ENCODE measurements around the gene JDP2. TPM values are rescaled to one million over a fixed set of nuclear protein-coding genes. Genes with fewer than 3 reads are reported as not detected.

JDP2 gene
- total RNA-seq, 2 donors from 2014 or later, result 16.8 to 17.9 TPM

DNA sequence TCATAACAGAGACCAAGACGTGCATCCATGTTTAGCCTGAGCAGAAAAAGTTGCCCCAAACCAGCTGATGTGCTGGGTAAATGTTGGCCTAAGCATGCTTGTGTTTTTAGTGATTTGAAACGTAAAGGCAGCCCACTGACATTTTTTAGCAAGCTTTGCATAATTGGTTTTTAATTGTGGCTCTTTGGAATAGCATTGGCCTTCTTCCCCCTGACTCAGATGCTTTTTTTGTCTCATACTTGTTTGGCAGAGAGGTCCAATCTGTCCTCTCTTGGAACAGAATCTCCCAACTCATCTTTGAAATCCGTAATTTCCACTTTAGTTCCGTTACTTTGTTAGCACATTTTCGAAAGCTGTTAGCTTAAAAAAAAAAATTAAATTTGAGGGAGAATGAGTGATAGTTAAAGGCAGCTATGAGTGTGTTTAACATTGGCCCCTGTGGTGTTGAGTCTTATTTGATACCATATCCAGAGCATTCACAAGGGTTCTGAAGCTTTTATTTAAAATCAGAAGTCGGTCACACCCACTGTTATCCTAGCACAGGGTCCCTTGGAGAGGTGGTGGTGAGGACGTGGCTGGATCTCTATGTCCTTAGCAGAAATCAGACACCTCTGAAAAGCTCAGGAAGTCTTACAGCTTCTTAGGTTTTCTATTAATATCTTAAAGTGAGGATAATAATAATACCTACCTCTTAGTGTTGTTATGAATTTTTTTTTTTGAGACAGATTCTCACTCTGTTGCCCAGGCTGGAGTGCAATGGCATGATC, 15.6 kb downstream of the JDP2 start:
- intact Hi-C loops (cut with DNase I), result no loop called here
- no peak for DNase-seq
- no peak for ATAC-seq

DNA sequence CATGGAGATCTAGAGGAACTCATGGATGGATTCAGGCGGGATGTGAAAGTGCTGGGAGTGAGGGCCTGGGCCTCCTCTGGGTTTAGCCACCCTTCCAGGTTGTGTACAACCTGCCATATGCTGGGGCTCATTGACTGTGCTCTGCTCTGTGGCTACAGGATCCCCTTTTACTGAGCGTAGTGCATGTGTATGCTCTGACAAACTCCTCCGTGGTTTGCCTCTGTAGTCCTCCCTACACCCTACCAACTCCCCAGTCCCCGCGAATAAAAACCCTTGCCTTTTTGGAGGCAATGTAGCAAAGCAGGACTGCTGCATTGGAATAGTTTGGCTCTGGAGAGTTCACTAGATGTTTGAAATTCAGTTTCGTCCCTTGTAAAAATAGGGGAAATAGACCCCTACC, 17.4 kb downstream of the JDP2 start:
- intact Hi-C loops (cut with DNase I), result no loop called here
- Histone ChIP-seq H3K4me3 (no peak overlapping the region), H3K9me3 (no peaks in the 10 kb centered on the region), H3K36me3 (replicated peaks in 1 of 2; ENCODE audit: insufficient read depth in 1 of 2, low read depth in 2 of 2) (no peaks in the 10 kb centered on the region), H3K4me1 (peaks cover 58% of the 10 kb centered on the region), H3K27ac (no peak overlapping the region), H3K27me3 (no peaks in the 10 kb centered on the region)
- no peak for TF ChIP-seq POLR2A (IDR thresholded peaks at IDR 0.05)
- TF ChIP-seq, protein P1, sequence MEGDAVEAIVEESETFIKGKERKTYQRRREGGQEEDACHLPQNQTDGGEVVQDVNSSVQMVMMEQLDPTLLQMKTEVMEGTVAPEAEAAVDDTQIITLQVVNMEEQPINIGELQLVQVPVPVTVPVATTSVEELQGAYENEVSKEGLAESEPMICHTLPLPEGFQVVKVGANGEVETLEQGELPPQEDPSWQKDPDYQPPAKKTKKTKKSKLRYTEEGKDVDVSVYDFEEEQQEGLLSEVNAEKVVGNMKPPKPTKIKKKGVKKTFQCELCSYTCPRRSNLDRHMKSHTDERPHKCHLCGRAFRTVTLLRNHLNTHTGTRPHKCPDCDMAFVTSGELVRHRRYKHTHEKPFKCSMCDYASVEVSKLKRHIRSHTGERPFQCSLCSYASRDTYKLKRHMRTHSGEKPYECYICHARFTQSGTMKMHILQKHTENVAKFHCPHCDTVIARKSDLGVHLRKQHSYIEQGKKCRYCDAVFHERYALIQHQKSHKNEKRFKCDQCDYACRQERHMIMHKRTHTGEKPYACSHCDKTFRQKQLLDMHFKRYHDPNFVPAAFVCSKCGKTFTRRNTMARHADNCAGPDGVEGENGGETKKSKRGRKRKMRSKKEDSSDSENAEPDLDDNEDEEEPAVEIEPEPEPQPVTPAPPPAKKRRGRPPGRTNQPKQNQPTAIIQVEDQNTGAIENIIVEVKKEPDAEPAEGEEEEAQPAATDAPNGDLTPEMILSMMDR (IDR thresholded peaks at IDR 0.05), result no peak
- DNase-seq (no peak), ATAC-seq (no peak)
- WGBS, 2 donors, result 88 to 100% methylated on average over 5 to 6 of the region's 6 CpGs

More for the DNA sequence above, 15.6 kb downstream of the JDP2 start:
- WGBS, 2 donors, result 81 to 84% methylated on average over 7 of the region's 7 CpGs
- no peak overlapping the region for H3K4me3 ChIP-seq
- H3K9me3 ChIP-seq, result no peaks in the 10 kb centered on the region
- no peaks in the 10 kb centered on the region for H3K27me3 ChIP-seq
- TF ChIP-seq, protein P1 (IDR thresholded peaks at IDR 0.05), result no peak
- no peak for TF ChIP-seq POLR2A (IDR thresholded peaks at IDR 0.05)
- no peak overlapping the region for H3K27ac ChIP-seq
- peaks cover 42% of the 10 kb centered on the region for H3K4me1 ChIP-seq
- no peaks in the 10 kb centered on the region for H3K36me3 ChIP-seq (replicated peaks in 1 of 2; ENCODE audit: insufficient read depth in 1 of 2, low read depth in 2 of 2)

DNA sequence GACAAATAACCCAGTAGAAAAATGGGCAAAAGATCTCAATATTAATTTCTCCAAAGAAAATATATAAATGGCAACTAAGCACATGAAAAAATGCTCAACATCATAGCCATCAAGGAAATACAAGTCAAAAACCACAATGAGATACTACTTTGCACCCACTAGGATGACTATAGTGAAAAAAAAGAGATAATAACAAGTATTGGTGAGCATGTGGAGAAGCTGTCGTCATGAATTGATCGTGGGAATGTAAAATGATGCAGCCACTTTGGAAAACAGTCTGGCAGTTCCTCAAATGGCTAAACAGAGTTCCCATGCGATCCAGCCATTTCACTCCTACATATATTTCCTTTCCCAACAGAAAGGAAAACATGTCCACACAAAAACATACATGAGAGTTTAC, 18.1 kb downstream of the JDP2 start:
- WGBS, 2 donors, result 73 to 89% methylated on average over 3 of the region's 3 CpGs
- Histone ChIP-seq H3K36me3 (replicated peaks in 1 of 2; ENCODE audit: insufficient read depth in 1 of 2, low read depth in 2 of 2) (no peaks in the 10 kb centered on the region), H3K9me3 (no peaks in the 10 kb centered on the region), H3K4me3 (no peak overlapping the region), H3K27me3 (no peaks in the 10 kb centered on the region), H3K27ac (no peak overlapping the region), H3K4me1 (peaks cover 58% of the 10 kb centered on the region)
- intact Hi-C loops (cut with DNase I), result no loop called here
- TF ChIP-seq, protein P1 (IDR thresholded peaks at IDR 0.05), result no peak
- no peak for TF ChIP-seq POLR2A (IDR thresholded peaks at IDR 0.05)
- no peak for ATAC-seq
- no peak for DNase-seq

DNA sequence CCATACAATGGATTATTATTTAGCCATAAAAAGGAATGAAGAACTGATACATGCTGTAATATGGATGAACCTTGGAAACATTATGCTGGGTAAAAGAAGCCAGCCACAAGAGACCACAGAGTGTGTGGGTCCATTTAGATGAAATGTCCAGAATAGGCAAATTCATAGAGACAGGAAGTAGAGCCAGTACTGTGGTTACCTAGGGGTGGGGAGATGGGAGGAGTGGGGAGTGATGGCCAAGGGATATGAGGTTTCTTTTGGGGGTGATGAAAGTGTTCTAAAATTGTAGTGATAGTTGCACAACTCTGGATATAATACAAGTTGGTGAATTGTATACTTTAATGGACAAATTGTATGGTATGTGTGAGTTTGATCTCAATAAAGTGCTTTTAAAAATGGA, 18.6 kb downstream of the JDP2 start:
- Histone ChIP-seq H3K27me3 (no peaks in the 10 kb centered on the region), H3K9me3 (no peaks in the 10 kb centered on the region), H3K4me1 (peaks cover 58% of the 10 kb centered on the region), H3K4me3 (no peak overlapping the region), H3K36me3 (replicated peaks in 1 of 2; ENCODE audit: insufficient read depth in 1 of 2, low read depth in 2 of 2) (no peaks in the 10 kb centered on the region), H3K27ac (peak overlapping the region in 3 of 4 donors; percentile 48 to 87 (median 52))
- intact Hi-C loops (cut with DNase I), result no loop called here
- no peak for ATAC-seq
- no peak for TF ChIP-seq POLR2A (IDR thresholded peaks at IDR 0.05)
- TF ChIP-seq, protein P1 (IDR thresholded peaks at IDR 0.05), result no peak
- no peak for DNase-seq

DNA sequence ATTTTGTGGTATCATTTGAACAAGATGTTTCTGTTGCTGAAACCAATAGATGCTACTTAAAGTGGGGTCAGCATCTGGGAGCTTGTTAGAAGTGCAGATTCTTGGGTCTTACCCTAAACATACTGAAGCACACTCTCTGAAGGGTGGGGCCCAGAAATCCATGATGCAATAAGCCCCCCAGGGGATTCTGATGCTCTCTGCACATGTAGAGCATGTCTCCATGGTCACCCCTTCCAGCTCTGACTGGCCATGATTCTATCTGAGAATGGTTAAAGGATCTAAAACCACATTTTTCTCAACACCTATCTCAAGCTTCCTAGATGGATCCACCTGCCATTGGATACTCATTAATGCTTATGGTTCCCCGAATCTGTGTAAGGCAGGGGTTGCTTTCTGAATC, 20.4 kb downstream of the JDP2 start:
- TF ChIP-seq POLR2A (IDR thresholded peaks at IDR 0.05), result no peak
- TF ChIP-seq, protein P1 (IDR thresholded peaks at IDR 0.05), result no peak
- no peaks in the 10 kb centered on the region for H3K27me3 ChIP-seq
- H3K27ac ChIP-seq, result peak overlapping the region in 3 of 4 donors; percentile 83 to 88 (median 87)
- no peak overlapping the region for H3K4me3 ChIP-seq
- intact Hi-C loops (cut with DNase I), result no loop called here
- no peak for DNase-seq
- H3K36me3 ChIP-seq (replicated peaks in 1 of 2; ENCODE audit: insufficient read depth in 1 of 2, low read depth in 2 of 2), result no peaks in the 10 kb centered on the region
- peaks cover 71% of the 10 kb centered on the region for H3K4me1 ChIP-seq
- H3K9me3 ChIP-seq, result no peaks in the 10 kb centered on the region
- no peak for ATAC-seq
- 100% methylated on average over 1 of the region's 1 CpG for WGBS, 2 donors

Data from body of pancreas (tissue), 4 donors.